Upper lobe of left lung (tissue), 6 donors: ENCODE measurements around the gene KCTD5. TPM values are rescaled to one million over a fixed set of nuclear protein-coding genes. Genes with fewer than 3 reads are reported as not detected.

Experiments used
- ATAC-seq, 2 donors: fragments of 200-7000 bp; cut with Tn5 transposase; one replicate each; pipeline ENCODE4 v1.9.1; 2022; ENCODE audit warnings: mild to moderate bottlenecking in 2 of 2, moderate library complexity in 2 of 2; ENCODE audit not compliant: low FRiP score in 2 of 2
- DNase-seq, 2 donors: peaks; one replicate each; pipeline ENCODE4 v3.0.0-alpha.2; 2019 to 2020
- H3K27ac ChIP-seq, 4 donors: fragments of 200-600 bp; sonication (generic); one replicate each; pipeline ENCODE4 v1.5.1; 2016 to 2019
- H3K27me3 ChIP-seq, 4 donors: fragments of 200-600 bp; sonication (generic); one replicate each; pipeline ENCODE4 v1.5.1; 2017 to 2019
- H3K36me3 ChIP-seq, 4 donors: fragments of 200-600 bp; sonication (generic); one replicate each; pipeline ENCODE4 v1.5.1; 2016 to 2019
- H3K4me1 ChIP-seq, 4 donors: fragments of 200-600 bp; sonication (generic); one replicate each; pipeline ENCODE4 v1.5.1; 2018 to 2019
- H3K4me3 ChIP-seq, 4 donors: fragments of 200-600 bp; sonication (generic); one replicate each; pipeline ENCODE4 v1.5.1; 2017 to 2019; ENCODE audit warnings: mild to moderate bottlenecking in 2 of 4, moderate library complexity in 1 of 4
- H3K9me3 ChIP-seq, 4 donors: fragments of 200-600 bp; sonication (generic); one replicate each; pipeline ENCODE4 v1.5.1; 2018 to 2019
- EP300 ChIP-seq, 4 donors: sonication (generic); formaldehyde crosslinking; IDR thresholded peaks; one replicate each; pipeline ENCODE4 v1.5.1; 2017; ENCODE audit warnings: antibody characterized with exemption in 4 of 4, control low read depth in 2 of 4
- POLR2A ChIP-seq, 4 donors: fragments of 450-650 bp; IDR thresholded peaks; one replicate each; pipeline ENCODE4 v1.5.1; 2016 to 2017; ENCODE audit warnings: antibody characterized with exemption in 4 of 4, mild to moderate bottlenecking in 2 of 4
- POLR2AphosphoS5 ChIP-seq, 2 donors: sonication (generic); formaldehyde crosslinking; IDR thresholded peaks; one replicate each; pipeline ENCODE4 v1.5.1; 2017; ENCODE audit warnings: antibody characterized with exemption in 2 of 2
- WGBS, 2 donors: methylation state at CpG; one replicate each; pipeline ENCODE4 v1.1.5; 2017 to 2018; 5-methylcytosine and 5-hydroxymethylcytosine counted together
- total RNA-seq, 6 donors: library from RNA; depleted of rRNA in 4 of 6; stranded (reverse); fragments of >200 nt in 4 of 6; gene quantifications; one replicate each; pipeline versions ENCODE4 v1.1.0 to v1.2.1, GENCODE V29; 2016 to 2021
- TF ChIP-seq, protein P1 (sequence below), 6 experiments: fragments of 450-650 bp in 4 of 6; fragments of 200-600 bp in 2 of 6; sonication (generic) in 2 of 6; IDR thresholded peaks; one replicate each; pipeline ENCODE4 v1.5.1; 2016 to 2019; ENCODE audit warnings: antibody characterized with exemption in 6 of 6
- donor health status: DM: no; HTN: no; CAD: no; lungs with moderate emphysema.
- donor health status: DM: no; HTN: yes; CAD: no; lungs with severe emphysema.

Gene KCTD5
- total RNA-seq, 6 donors from 2014 or later: 25.7 to 45.5 (median 33.0) TPM

DNA sequence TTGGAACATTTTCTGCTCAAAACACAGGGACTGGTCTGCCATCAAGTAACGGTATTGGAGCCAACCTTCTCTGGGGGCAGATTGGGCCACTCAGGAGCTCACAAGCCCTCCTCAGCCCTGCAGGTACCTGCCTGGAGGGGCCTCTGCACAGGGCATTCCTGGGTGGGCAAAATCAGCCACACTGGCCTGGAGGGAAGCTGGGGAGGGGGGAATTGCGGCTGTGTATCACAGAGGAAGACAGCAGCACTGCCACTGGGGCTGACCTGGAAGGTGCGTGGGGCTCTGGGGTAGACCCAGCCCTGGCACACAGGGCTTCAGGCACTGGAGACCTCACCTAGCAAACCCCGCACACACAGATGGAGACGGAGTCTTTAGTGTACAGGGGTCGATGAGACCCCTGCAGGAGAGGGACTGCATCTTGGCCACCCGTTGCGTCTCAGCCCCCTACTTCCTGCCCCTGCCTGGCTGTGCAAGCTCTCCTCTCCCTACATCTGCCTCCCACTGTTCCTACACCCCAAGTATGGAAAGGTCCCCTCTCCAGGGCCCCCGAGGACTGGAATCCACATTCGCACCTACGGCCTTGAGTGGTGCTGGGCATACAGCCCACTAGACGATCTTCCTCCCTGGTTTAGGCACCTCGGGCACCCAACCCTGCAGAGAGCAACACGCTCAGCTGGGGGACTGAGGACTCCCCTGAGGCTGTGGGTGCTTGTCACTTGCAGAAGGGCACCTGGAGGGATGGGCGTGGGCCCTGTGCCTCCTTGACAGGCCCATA is 63.0 kb downstream of the KCTD5 start:
- DNase-seq: no peak
- 72 to 74% methylated on average over 13 to 15 of the region's 15 CpGs for WGBS, 2 donors
- H3K4me1 ChIP-seq: no peaks in the 10 kb centered on the region
- H3K27ac ChIP-seq: no peak overlapping the region
- H3K36me3 ChIP-seq: no peaks in the 10 kb centered on the region
- ATAC-seq: no peak
- TF ChIP-seq POLR2A (IDR thresholded peaks at IDR 0.05): no peak
- TF ChIP-seq, protein P1, sequence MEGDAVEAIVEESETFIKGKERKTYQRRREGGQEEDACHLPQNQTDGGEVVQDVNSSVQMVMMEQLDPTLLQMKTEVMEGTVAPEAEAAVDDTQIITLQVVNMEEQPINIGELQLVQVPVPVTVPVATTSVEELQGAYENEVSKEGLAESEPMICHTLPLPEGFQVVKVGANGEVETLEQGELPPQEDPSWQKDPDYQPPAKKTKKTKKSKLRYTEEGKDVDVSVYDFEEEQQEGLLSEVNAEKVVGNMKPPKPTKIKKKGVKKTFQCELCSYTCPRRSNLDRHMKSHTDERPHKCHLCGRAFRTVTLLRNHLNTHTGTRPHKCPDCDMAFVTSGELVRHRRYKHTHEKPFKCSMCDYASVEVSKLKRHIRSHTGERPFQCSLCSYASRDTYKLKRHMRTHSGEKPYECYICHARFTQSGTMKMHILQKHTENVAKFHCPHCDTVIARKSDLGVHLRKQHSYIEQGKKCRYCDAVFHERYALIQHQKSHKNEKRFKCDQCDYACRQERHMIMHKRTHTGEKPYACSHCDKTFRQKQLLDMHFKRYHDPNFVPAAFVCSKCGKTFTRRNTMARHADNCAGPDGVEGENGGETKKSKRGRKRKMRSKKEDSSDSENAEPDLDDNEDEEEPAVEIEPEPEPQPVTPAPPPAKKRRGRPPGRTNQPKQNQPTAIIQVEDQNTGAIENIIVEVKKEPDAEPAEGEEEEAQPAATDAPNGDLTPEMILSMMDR (IDR thresholded peaks at IDR 0.05): no peak
- no peak for TF ChIP-seq POLR2AphosphoS5 (IDR thresholded peaks at IDR 0.05)
- TF ChIP-seq EP300 (IDR thresholded peaks at IDR 0.05): no peak
- H3K9me3 ChIP-seq: no peaks in the 10 kb centered on the region
- H3K27me3 ChIP-seq: no peaks in the 10 kb centered on the region
- no peak overlapping the region for H3K4me3 ChIP-seq

DNA sequence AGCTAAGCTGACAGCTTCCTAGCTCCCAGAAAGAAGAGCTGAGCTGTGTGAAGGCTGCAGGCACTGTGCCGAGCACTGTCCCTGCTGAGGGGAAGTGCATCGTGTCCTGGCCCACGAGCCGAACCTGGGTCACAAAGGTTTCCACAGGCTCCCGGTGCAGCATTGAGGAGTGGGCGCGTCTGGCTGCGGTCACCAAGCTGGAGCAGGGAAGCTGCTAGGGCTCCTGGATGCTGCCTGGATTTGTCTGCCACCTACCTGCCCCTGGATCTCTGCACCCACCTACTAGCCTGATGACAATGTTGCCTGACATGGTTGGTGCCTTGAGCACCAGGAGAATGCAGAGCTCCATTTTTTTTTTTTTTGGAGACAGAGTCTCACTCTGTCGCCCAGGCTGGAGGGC is 63.6 kb downstream of the KCTD5 start:
- WGBS, 2 donors: 80 to 83% methylated on average over 2 to 9 of the region's 9 CpGs
- H3K27ac ChIP-seq: no peak overlapping the region

DNA sequence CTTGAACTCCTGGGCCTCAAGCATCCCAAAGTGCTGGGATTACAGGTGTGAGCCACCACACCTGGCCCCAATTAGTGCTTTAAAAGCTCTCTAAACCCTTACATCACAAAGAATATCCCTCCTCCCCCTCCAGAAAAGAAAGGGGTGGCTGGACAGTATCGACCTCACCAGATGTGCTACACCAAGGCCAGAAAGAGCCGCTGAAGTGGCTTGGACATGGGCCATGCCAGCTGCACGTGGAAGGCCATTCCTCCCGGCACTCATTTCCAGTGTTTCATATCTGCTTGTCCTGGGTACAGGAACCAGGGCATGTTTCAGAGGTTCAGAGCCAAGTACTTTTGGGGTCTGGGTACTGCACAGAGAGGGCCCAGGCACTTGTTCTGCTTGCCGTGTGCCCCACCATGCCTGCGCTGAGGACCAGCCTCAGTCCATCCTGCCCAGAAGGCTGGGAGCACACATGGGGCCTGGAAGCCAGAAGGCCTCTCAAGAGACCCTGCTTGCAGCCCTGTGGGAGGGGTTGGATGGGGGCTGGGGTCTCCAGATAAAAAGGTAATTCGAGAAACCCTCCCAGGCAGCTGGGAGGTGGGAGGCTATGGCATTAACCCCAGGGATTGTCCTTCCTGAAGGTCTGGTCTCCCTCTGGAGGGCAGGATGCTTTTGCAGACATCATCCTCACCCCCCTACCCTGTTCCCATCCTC is 66.6 kb downstream of the KCTD5 start:
- no peak overlapping the region for H3K4me3 ChIP-seq
- TF ChIP-seq POLR2AphosphoS5 (IDR thresholded peaks at IDR 0.05) (no peak), POLR2A (IDR thresholded peaks at IDR 0.05) (no peak)
- TF ChIP-seq, protein P1 (IDR thresholded peaks at IDR 0.05): no peak

More for the DNA sequence above, 63.6 kb downstream of the KCTD5 start:
- ATAC-seq (no peak), DNase-seq (no peak)
- Histone ChIP-seq H3K4me3 (no peak overlapping the region), H3K36me3 (no peaks in the 10 kb centered on the region), H3K27me3 (no peaks in the 10 kb centered on the region), H3K9me3 (no peaks in the 10 kb centered on the region), H3K4me1 (peaks cover 0 to under 1% (median 0%) of the 10 kb centered on the region in 4 donors)
- TF ChIP-seq EP300 (IDR thresholded peaks at IDR 0.05) (no peak), POLR2A (IDR thresholded peaks at IDR 0.05) (no peak)

DNA sequence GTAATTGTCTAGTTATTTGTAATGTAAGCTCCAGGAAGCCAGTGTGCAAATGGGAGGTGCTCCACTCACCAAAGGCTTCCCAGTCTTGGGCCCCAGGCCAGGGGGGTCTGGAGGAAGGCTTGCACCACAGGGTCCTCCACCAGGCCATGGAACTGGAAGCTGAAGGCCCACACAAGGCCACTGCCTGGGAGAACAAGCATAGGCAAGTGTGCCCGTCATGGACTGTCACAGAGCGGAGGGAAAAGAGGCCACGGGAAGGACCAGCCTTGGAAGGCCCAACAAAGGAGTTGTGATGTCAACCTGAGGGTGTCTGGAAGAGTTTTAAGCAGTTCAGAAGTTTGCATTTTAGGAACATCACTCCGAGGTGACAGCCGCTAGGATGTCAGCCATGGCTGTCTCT is 67.2 kb downstream of the KCTD5 start:
- ATAC-seq (no peak), DNase-seq (no peak)
- H3K4me3 ChIP-seq: no peak overlapping the region
- H3K4me1 ChIP-seq: peaks cover 14 to 20% (median 16%) of the 10 kb centered on the region in 4 donors
- TF ChIP-seq POLR2A (IDR thresholded peaks at IDR 0.05) (no peak), EP300 (IDR thresholded peaks at IDR 0.05) (no peak)
- TF ChIP-seq, protein P1 (IDR thresholded peaks at IDR 0.05): no peak
- WGBS, 2 donors: 84 to 98% methylated on average over 5 of the region's 5 CpGs
- no peaks in the 10 kb centered on the region for H3K36me3 ChIP-seq
- no peaks in the 10 kb centered on the region for H3K27me3 ChIP-seq
- H3K9me3 ChIP-seq: no peaks in the 10 kb centered on the region
- no peak overlapping the region for H3K27ac ChIP-seq

More for the DNA sequence above, 66.6 kb downstream of the KCTD5 start:
- no peak for DNase-seq
- 79 to 83% methylated on average over 5 of the region's 7 CpGs for WGBS, 2 donors
- H3K4me1 ChIP-seq: peaks cover 9 to 14% (median 11%) of the 10 kb centered on the region in 4 donors
- no peak for ATAC-seq
- H3K36me3 ChIP-seq: no peaks in the 10 kb centered on the region
- H3K27ac ChIP-seq: no peak overlapping the region
- H3K9me3 ChIP-seq: no peaks in the 10 kb centered on the region
- H3K27me3 ChIP-seq: no peaks in the 10 kb centered on the region

DNA sequence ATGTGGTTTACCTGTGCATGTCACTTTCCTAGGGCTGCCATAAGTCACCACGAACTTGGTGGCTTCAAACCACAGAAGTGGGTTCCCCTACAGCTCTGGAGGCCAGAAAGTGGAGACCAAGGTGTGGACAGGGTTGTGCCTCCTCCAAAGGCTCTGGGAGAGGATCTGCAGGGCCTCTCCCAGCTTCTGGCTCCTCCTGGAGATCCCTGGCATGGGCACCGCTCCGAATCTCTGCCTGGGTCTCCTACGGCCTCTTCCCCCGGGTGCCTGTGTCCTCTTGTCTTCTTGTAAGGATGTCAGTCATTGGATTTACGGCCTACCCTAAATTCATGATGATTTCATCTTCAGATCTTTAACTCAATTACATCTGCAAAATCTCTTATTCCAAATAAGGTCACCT is 67.6 kb downstream of the KCTD5 start:
- H3K9me3 ChIP-seq: no peaks in the 10 kb centered on the region
- no peak for DNase-seq
- H3K36me3 ChIP-seq: no peaks in the 10 kb centered on the region
- H3K27me3 ChIP-seq: no peaks in the 10 kb centered on the region
- ATAC-seq: no peak
- 94 to 95% methylated on average over 6 of the region's 6 CpGs for WGBS, 2 donors
- peaks cover 18 to 24% (median 21%) of the 10 kb centered on the region in 4 donors for H3K4me1 ChIP-seq
- TF ChIP-seq POLR2A (IDR thresholded peaks at IDR 0.05) (no peak), POLR2AphosphoS5 (IDR thresholded peaks at IDR 0.05) (no peak), EP300 (IDR thresholded peaks at IDR 0.05) (no peak)
- TF ChIP-seq, protein P1 (IDR thresholded peaks at IDR 0.05): no peak
- H3K27ac ChIP-seq: no peak overlapping the region
- H3K4me3 ChIP-seq: no peak overlapping the region
